GM21360 (cell line): Measurements from ENCODE around the gene MRM1.

Source experiments
- ATAC-seq: cut with Tn5 transposase; IDR thresholded peaks from one replicate; pipeline ENCODE4 v1.9.1; 2021; ENCODE audit warnings: mild to moderate bottlenecking, moderate library complexity; ENCODE audit not compliant: unreplicated experiment

The MRM1 gene

DNA sequence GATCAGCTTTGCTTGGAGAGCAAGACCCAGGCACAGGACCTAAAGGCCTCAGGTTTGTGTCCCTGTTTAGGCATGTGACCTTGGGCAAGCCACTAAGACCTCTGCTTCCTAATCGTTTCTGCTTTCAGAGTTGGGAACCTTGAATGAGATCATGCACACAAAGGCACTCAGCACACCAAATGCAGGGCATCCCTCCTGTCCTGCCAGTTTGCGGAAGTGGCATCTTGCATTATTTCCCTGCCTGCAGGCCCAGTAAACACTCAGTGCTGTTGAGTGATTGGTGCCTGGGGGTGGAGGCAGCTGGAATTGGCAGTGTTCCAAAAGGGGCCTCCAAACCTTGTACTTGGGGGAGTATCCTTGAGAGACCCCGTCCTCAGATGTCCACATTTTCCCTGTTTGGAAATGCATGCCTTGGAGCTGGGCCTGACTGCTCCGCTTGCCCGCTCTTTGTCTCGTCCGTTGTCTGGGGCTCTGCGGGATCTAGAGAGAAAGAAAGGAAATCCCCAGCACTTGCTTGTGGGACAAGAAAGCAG, 28.7 kb downstream of the MRM1 start:
- ATAC-seq, result no peak

DNA sequence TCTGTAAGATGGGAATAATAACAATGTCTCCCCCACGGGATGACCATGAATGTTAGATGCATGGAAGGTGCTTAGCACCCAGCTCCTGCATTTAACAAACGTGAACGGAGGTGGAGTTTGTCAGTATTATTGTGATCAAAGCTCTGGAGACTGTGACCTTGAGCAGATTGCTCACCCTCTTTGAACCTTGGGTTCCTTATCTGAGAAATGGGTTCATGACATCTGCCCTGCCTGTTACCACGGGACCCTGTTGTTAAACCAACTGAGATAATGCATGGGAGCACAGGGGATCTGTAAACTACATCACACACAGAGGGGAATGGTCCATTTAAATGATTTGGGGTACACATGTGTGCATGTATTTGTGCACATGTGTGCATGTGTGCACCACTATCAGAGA, 29.6 kb downstream of the MRM1 start:
- ATAC-seq, result no peak

DNA sequence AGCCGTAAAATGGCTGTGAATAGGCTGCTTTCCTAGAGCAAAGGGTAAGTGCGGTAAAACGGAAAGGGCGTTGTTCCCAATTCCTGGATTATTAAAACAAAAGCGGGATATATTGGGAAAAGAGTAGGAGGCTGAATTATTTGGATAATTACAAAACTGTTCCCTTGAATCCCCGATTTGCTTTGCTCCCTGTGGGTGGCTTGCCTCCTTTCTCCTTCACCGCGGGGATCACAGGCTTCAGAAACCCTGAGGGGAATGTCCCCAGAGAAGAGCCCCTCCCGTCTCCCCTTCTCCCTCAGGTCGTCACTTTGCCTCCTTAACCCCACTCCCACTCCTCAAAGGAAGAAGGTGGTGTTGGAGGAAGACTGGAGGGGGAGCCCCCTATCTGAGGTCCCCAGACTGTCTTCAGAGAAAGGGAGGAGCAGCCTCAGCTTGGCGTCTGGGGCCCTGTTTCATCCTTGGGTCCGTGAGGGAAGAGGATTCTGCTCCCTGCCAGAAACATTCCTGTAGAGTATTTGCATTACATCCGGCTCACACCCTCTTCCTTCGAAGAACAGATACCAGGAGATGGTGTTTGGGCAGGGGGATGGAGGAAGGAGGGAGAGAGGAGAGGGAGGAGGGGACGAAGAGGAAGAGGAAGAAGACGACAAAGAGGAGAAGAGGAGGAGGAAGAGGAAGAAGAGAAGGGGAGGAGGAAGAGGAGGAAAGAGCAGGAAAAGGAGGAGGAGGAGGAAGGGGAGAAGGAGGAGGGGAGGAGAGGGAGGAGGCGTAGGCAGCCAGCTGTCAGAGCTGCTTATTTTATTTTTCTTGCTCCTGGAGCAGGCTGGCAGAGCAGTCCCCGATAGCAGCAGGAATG, 31.8 kb downstream of the MRM1 start:
- no peak for ATAC-seq

DNA sequence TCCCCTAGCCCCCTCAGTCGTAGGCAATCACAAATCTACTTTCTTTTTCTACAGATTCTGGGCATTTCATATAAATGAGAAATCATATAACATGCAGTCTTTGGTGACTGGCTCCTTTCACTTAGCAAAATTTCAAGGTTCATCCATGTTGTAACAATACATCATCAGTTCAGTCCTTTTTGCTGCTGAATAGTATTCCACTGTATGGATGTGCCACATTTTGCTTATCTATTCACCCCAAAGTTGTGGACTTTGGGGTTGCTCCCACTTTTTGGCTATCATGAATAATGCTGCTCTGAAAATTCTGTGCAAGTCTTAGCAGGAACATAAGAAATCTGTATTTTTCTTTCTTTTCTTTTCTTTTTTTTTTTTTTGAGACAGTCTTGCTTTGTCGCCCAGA, 39.0 kb downstream of the MRM1 start:
- no peak for ATAC-seq

DNA sequence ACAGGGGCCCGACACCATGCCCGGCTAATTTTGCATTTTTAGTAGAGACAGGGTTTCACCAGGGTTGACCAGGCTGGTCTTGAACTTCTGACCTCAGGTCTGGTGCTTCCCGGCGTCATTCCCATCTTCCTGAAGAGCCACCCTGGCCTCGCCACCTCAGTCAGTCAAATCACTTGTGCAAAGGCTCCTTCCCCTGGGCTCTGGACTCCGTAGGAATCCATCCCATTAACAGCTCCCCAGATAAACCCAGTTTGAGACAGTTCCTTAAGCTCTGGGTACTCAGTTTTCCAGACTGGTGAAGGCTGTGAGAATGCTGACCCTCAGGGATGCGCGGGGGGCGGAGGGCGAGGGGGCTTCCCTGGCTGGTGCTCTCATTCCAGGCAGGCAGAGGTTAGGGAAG, 39.5 kb downstream of the MRM1 start:
- no peak for ATAC-seq

DNA sequence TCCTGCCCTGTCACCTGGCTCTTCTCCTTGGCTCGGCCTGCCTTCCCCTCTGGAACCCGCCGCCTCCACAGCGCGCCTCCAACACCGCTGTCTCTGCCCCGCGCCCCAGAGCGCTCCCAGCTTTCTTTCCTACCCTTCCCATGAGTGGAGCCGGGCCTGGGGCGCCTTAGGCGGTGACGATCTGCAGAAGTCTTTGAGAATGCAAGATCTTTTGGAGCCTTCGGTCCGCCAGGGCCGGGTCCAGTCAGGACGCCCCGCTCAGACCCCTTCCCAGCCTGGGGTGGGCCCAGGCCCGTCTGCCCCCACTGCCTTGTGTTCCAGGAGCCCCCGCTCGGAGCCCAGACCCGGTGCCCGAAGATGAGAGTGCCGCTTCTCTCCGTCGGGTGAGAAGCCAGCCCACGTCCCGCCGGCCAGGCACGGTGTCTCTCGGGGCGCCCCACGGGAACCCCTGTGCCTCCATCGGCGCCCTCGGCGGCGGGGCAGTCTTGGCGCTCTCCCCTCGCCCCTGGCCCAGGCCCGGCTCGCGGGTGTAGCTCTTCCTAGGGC, 40.0 kb downstream of the MRM1 start:
- no peak for ATAC-seq

DNA sequence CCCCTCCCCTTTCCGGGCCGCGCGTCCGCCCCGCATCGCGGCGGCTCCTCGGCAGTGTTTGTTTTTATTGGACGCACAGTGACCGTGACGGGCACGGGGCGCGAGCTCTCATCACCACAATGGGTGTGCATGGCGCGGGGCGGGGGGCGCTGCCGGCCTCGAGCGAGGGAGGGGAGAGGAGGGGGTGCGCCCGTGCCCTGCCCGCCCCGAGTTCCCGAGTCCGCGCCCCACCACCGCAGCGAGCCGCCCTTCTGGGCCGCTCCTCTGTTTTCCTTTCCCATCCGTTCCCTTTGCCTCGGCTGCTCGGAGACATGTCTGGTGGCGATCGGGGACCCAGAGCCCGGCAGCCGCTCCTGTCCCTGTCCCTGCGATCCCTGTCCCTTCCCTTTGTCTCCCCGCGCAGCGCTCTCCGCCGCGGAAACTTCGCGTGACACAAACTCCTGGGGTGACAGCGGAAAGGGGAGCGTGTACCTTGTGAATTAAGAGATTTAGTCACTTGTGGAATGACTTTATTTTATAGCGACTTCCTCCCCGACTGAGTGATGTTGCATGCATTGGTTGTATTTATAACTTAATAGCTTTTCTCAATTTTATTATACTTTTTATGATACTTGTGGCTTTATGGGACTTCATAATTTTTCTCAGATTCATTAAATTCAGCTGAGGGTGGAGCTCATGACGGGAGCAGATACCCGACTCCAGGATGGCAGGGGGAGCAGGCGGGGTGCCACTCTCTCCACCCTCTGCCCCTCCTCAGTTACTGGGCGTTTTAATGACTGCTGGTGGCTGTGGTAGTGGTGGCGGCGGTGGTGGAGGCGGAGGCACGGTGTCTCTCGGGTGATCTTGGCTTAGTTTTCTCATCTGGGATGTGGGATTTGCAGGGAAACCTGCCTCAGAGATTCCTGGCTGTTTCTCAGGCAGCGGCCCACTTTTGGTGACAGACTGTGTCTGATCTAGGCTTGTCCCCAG, 40.8 kb downstream of the MRM1 start:
- ATAC-seq, result no peak

DNA sequence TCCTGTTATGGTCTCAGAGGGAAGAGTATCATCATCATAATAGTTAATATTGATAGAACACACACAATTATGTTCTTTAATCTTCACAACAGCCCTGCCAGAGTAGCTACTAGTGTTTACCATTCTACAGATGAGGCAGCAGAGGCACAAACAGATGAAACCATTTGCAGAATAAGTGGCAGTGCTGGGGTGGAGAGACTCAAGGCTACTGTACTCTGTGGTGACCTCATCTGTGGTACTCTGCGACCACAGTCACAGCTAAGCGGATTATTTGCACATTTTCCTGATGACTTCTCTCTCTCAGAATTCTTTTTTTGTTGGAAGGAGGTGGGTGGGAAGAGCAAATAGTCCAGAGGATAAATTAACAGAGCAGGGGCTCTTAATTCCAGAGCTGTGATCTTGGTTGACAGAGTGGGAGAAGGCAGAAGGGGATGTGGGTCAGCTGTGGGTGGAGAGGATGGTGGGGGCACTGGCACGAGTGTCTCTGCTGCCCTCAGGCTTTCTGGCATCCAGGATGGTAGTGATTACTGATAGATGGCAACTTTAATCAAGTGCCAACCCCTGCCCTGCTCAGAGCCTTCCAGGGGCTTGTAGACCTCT, 41.8 kb downstream of the MRM1 start:
- no peak for ATAC-seq

DNA sequence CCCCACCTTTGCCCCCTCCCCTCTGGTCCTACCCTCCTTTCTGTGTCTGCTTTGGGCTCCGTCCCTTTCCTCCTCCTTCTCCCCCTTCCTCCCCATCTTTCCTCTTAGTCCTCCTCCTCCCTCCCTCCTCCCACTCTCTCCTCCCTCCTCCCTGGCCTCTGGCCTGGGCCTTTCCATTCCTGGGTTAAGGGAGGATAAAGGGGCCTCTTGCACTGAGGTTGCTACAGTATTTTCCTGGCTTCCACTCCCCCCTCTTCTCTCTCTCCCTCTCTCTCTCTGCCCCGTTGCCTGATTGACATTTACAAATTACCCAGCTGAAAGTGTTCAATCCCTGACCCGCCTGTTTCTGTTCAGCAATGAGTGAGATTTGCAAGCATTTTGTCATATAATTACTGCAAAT, 44.0 kb downstream of the MRM1 start:
- ATAC-seq, result no peak

DNA sequence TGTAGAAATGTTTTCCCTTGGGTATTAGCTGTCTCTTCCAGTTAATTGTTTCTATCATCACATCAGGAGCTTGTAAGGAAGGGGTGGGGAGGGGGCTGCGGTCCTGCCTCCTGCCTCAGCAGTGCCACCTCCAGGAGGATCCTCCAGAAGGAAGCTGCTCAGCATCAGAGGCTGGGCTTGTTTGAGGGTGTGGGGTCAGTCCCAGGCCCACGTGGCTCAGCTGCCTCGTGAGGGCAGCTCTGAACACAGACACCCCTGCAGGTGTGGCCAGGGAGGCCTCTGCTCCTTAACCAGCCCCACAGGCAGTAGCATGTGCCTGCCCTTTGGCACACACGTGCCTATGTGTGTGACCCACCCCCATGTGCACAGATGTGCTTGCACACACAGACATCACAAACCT, 46.3 kb downstream of the MRM1 start:
- no peak for ATAC-seq

DNA sequence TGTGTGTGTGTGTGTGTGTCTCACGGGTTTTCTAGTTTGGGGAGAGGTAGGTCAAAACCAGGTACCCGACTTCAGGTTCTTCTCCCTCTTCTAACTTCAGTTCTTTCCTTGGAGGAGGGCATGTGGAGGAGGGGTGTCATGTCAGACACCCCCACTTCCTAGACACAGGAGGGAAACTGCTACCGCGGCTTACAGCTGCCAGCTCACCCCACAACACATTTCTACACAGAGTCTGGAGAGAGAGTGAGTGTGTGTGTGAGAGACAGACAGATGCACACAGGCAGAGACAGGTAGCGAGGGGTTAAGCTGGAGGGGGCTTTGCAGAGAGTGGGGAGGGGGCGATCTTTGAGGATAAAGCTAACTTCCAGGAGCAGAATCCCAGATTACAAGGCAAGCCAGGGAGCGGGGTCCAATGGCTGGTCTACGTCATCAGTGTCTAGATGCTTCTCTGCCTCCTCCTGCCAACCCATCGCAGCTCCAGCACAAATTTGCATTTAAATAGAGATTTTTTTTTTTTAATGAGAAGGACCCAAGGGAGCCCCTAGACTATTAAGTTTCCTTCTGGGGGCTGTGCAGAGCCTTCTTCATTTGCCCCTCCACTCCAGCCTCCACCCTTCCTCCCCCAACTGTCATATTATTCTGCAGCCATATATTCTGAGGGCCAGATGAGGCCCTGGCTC, 48.9 kb downstream of the MRM1 start:
- no peak for ATAC-seq

DNA sequence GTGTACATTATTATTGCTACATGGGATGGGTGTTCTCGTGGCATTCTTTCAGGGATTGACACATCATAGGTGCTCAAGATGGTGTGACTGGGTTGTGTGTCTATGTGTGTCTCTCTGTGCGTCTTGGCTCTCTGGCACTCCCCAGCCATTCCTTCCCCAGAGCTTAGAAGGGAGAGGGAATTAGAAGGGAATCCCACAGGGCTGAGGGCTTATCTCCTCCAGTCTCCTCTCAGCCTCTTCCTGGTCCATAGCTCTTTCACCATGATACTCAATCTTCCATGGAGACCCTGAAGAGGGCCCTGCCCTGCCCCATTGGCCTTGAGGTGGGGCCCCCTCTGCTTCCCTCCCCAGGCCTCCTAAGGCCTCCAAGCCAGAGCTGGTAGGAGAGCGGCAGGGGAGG, 52.0 kb downstream of the MRM1 start:
- ATAC-seq, result no peak

DNA sequence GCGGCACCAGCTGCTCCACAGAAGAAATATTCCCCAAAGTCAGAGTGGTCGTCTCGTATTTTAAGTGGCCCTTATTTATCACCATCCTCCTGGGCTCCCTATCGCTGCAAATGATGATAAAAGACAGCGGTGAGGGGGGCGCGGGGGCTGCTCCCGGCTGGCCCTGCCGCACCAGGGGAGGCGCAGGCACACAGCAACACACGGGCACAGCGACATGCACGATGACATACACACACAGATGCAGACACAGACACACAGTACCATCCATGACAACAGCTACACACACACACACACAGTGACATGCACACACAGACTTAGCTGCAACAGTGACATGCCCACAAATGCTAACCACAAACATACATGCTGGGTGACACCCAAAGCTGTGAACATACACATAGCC, 52.5 kb downstream of the MRM1 start:
- ATAC-seq, result no peak

DNA sequence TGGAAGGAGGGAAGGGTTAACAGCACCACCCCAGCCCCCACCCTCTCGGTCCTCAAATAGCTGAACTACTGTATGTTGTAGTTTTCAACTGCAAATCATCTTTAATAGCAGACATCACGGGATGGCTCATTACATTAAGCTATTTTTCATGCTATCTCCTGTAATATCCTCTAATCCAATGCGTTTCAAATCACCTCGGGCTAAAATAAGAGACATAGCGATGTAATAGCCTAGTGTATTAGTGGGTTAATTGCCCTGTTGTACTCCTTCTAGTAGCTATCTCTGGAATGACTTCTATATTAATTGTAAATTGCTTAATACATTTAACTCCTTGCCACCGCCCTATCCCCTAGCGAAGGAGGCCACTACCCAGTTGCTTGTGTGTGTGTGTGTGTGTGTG, 54.3 kb downstream of the MRM1 start:
- ATAC-seq, result no peak

DNA sequence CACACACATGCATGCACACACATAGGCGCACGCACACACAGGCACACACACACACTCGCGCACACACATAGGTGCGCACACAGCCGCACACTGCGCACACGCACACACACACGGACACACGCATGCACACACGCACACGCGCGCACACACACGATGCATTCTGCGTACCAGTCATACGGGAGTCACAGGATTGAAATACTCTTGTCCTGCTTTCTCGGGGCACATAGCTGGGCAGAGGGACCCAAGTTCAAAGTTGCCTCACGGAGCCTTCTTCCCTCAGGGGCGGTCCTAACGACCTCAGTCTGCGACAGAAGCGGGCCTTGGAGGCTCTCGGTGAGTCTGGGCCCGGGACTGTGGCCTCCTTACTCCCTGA, 56.0 kb downstream of the MRM1 start:
- no peak for ATAC-seq

DNA sequence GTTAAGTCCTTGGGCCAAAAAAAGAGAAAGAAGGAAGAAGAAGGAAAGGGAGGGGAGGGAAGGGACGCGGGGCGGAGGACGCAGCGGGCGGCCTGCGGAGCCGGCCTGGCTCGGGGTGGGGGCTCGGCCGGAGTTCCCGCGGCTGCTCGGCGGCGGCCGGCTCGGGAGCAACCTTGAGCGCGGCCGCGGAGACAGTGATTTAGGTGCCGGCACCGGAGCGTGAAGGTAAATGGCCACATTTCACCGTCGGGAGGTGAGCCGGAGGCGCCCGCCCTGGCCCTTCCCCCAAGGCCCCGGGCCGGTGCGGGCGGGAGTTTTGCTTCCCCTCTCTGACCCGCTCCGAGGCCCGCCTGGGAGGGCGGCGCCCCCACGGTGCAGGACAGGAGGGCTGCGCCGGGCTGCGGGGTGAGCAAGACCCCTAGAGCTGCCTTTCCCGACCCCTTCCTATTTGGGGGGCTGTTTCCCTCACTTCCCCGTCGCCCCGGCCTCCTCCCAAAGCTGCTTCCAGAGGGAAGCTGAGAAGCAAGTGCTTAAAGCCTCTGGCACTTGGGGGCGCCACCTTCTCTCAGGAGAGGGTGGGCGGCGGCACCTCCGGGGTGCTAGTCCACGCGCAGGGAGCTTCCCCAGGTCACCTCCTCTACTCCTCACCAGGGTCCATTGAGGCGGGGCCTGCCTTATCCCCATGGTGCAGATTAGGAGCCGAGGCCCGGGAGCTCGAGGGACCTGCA, 56.5 kb downstream of the MRM1 start:
- no peak for ATAC-seq
